ENCODE results near the gene SMARCD3.

SMARCD3 gene

DNA sequence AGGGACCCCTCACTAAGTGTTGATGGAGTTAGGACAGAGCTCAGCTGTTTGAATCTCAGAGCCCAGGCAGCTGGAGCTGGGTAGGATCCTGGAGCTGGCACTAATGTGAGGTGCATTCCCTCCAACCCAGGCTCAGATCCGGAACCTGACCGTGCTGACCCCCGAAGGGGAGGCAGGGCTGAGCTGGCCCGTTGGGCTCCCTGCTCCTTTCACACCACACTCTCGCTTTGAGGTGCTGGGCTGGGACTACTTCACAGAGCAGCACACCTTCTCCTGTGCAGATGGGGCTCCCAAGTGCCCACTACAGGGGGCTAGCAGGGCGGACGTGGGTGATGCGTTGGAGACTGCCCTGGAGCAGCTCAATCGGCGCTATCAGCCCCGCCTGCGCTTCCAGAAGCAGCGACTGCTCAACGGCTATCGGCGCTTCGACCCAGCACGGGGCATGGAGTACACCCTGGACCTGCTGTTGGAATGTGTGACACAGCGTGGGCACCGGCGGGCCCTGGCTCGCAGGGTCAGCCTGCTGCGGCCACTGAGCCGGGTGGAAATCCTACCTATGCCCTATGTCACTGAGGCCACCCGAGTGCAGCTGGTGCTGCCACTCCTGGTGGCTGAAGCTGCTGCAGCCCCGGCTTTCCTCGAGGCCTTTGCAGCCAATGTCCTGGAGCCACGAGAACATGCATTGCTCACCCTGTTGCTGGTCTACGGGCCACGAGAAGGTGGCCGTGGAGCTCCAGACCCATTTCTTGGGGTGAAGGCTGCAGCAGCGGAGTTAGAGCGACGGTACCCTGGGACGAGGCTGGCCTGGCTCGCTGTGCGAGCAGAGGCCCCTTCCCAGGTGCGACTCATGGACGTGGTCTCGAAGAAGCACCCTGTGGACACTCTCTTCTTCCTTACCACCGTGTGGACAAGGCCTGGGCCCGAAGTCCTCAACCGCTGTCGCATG, 11.0 kb downstream of the SMARCD3 start:
- no peak for DNase-seq (ENCODE audit: low read depth in 2 of 2)

- DNase-seq (ENCODE audit: low read depth in 2 of 2), result no peak
Observed at GRCh38 chr7:151236406-151236805, 12.1 kb downstream of the SMARCD3 start.

- DNase-seq (ENCODE audit: low read depth in 2 of 2), result no peak
Observed at GRCh38 chr7:151235091-151235787, 13.3 kb downstream of the SMARCD3 start.

GRCh38 chr7:151233804-151234203, 14.7 kb downstream of the SMARCD3 start:
- no peak for DNase-seq (ENCODE audit: low read depth in 2 of 2)

DNA sequence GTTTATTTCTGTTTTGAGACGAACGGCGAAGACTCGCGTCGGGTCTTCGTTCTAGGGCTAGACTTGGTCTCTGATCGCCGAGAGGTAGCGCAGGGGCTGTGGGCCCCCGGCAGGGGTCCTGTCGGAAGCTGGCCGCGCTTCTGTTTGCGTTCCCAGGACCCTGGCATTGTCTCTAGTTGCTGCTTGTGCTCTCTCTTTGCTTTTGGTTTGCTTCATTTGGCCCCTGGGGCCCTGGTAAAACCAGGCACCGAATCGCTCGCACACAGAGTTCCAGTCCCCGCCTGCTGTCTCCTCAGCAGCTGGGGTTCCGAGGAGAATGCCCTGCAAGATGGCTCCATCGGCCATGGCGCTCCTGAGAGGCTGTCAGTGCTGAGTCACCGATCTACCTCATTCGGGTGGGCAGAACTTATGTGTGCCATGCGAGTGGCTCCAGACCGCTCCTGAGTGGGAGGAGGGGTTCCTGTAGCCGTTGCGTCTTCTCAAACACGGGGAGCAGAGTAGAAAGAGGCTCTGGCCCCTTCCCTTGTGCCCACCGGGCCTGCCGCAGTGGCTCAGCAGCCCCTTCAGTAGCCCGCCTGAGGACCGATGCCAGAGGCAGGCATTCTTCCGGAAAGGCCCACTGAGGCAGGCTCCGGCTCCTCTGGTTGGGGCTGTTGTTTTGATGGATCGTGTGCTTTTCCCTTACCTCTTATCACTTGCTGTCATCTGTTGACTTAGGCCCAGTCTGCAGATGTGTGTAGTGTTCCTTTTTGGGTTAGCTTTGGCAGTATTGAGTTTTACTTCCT, 15.4 kb downstream of the SMARCD3 start:
- DNase-seq (ENCODE audit: low read depth in 2 of 2), result peak; percentile 74 to 77

DNA sequence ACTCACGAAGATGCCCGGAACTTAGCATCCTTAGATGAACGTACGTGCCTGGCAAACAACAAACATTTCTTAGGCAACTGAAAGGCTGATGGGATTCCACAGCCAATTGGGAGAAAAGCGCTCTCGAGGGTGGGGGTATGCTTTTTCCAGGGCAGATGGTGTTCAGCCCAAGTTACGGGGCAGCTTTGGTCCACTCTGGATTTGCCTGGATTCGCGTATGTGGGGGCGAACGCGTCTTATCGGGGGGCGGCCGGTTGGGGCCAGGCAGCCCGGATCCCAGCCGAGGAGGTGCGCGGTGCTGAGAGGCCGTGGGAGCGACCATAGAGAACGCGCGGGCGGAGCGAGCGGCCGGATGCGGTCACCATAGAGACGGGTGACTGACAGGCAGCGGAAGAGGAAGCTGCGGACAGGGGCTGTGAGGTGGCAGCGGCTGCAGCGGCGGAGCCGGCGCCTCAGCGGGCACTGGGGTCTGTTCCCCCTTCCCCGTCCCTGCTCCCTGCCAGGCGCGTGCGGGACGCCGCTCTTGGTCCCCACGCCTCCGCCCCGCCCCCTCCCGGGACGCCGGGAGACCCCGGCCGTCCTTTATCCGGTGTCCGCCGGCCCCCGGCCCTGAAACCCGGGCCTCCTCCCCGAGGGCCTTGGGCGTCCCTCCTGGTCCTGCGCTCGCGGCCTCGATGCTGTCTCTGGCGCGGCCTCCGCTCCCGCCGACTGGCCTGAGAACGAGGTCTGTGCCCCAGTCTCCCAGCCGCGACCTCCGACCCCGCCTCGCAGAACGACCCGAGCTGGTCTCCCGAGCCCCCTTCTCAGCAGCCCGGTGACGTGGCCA, 16.2 kb downstream of the SMARCD3 start, which contains the start of gene CHPF2:
Gene CHPF2, plus strand, starts transcription at position 393 of the 826 bp plus-strand sequence. CDS start 1,529 bp downstream, outside the sequence.
- DNase-seq (ENCODE audit: low read depth in 2 of 2), result peak; percentile 79 to 89

DNA sequence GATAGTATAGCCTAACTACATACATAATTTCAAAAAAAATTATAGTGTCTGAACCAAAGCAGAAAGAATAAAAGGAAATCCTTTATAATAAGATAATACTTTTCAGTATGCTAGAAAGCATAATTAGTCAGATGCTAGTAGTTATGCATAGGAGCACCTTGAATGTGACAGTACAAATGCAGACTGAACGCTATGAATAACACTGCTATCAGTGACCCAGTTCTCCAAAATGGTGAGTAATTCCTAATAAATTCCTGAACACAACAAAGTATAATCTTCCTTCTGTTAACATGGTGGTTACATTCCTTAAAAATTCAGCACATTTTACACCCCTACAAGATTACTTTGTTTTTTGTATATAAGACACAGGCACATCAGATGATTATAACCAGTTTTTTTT, 17.4 kb downstream of the SMARCD3 start:
- no peak for DNase-seq (ENCODE audit: low read depth in 2 of 2)

GRCh38 chr7:151229249-151229648, 19.2 kb downstream of the SMARCD3 start:
- DNase-seq (ENCODE audit: low read depth in 2 of 2), result no peak

- no peak for DNase-seq (ENCODE audit: low read depth in 2 of 2)
Observed at GRCh38 chr7:151228024-151228866, 20.2 kb downstream of the SMARCD3 start.

DNA sequence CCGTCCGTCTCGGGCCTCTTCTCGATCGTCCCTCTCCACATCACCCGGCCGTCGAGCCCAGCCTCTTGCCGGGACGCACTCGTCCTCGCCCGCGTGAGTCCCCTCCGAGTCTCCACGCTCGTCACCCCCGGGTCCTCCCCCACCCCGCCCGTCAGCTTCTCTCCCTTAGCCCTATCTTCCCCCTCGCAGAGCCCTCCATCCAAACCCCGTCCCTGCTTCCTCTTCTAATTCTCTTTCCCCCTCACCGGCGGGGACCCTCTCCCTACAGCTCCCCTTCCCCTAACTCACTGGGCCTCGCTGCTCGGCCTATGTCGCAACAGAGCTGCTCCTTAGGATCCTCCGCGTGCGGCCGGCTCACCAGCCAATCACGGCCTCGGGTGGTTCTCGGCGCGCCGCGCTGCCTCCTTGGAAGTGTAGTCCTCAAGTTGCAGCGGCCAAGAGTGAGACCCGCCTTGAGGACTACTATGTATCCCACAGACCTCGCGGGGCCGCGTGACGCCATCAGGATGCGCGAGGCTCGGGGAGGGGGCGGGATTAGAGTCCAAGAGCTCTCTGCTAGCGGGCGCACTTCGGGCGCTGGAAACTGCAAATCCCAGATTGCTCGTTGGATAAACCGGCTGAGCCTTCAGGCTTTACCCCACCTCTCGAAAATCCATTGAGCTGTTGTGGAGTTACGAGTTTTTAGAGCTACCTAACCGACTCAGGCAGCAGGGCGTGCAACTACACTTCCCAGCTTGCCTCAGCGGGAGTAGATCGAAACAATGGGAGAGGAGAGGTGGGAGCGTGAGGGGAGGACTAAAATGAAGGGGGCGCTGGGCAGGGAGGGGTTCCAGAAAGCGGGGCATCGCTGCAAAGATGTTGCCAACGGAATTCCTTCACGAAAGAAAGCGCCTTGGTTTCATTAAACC, 21.4 kb downstream of the SMARCD3 start, which contains the start of gene ABCF2:
Gene ABCF2, minus strand, starts transcription at position 331 of the 908 bp plus-strand sequence. CDS start 747 bp downstream, outside the sequence.
- DNase-seq (ENCODE audit: low read depth in 2 of 2), result peak; percentile 97 to 99

GRCh38 chr7:151226560-151226874, 22.0 kb downstream of the SMARCD3 start:
- no peak for DNase-seq (ENCODE audit: low read depth in 2 of 2)

DNA sequence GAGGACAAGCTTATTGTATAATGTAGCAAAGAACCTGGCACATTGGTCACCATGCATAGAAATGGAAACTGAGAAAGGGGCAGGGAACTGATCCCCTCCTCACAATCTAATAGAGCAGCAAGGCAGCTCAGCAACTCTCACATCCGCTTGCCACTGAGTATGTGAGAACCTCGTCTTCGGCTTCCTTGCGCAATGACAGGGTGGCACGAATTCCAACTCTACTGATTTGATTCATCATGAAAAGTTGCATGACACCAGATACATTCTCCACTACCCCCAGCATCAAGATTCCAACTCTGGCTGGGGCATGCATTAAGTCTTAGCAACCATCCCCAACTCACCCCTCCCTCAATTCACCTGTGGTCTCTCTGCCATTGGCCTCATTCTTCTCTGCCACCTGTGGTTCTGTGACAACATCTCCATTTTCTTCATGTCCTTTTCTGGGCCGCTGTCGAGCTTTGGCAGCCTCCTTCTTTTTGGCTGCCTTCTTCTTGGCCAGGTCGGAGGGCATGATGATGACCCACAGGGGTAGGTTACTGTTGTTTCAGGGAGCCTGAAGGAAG, 22.5 kb downstream of the SMARCD3 start:
- DNase-seq (ENCODE audit: low read depth in 2 of 2), result no peak

DNA sequence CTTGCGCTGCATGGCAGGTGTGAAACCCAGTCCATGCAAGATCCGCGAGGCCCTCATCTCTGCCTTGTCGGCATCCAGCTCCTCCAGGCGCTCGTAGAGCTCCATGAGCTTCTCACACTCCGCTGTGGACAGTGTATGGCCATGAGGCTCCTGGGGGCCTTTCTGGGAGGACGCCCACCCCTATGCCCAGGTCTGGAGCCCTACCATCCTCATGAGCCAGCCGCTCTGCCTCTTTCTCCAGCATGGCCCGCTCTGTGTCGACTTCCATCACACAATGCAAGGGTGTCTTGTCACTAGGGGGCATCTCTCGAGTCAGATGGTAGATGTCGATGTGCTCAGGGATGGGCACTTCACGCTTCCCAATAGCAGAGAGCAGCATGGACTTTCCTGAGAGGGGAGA, 24.8 kb downstream of the SMARCD3 start:
- no peak for DNase-seq (ENCODE audit: low read depth in 2 of 2)

GRCh38 chr7:151218170-151218569, 30.3 kb downstream of the SMARCD3 start:
- no peak for DNase-seq (ENCODE audit: low read depth in 2 of 2)

GRCh38 chr7:151215396-151215795, 33.1 kb downstream of the SMARCD3 start:
- no peak for DNase-seq (ENCODE audit: low read depth in 2 of 2)

GRCh38 chr7:151213826-151214225, 34.7 kb downstream of the SMARCD3 start:
- DNase-seq (ENCODE audit: low read depth in 2 of 2), result no peak

DNA sequence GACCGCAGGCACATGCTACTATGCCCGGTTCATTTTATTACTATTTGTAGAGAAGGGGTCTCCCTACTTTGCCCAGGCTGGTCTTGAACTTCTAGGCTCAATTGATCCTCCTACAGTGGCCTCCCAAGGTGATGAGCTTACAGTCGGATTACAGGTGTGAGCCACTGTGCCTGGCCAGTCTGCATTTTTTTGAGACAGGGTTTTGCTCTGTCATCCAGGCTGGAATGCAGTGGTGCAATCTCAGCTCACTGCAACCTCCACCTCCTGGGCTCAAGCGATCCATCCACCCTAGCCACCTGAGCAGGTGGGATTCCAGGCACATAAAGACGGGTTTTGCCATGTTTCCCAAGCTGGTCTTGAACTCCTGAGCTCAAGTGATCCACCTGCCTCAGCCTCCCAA, 35.9 kb downstream of the SMARCD3 start:
- no peak for DNase-seq (ENCODE audit: low read depth in 2 of 2)

- DNase-seq (ENCODE audit: low read depth in 2 of 2), result no peak
Observed at GRCh38 chr7:151211155-151211772, 37.2 kb downstream of the SMARCD3 start.

All from stimulated activated CD8-positive, alpha-beta memory T cell treated with anti-CD3 and anti-CD28 coated beads, Interleukin-7, amount 100 ng/mL, for 4 hours (primary cell).